Measurements from ENCODE around the gene PKMYT1.

The PKMYT1 gene

GRCh38 chr16:2971985-2972784 is 8.1 kb downstream of the PKMYT1 start:
- DNase-seq = peak in 1 of 3 experiments; percentile 34

GRCh38 chr16:2971134-2971984 is 8.9 kb downstream of the PKMYT1 start:
- no peak for DNase-seq

- peak in 1 of 3 experiments; percentile 38 for DNase-seq
Observed at GRCh38 chr16:2970563-2970962, 9.7 kb downstream of the PKMYT1 start.

- DNase-seq = peak; percentile 60 to 73 (median 61)
Observed at GRCh38 chr16:2969545-2970521, 10.4 kb downstream of the PKMYT1 start.

GRCh38 chr16:2968738-2969544 is 11.3 kb downstream of the PKMYT1 start, which contains the start of gene PAQR4:
TSS of gene PAQR4 (plus strand) at chr16:2969348. CDS start at chr16:2969675, 327 bp downstream.
- DNase-seq = peak; percentile 91 to 99 (median 93)

- no peak for DNase-seq
Observed at GRCh38 chr16:2968368-2968737, 11.9 kb downstream of the PKMYT1 start.

GRCh38 chr16:2967721-2968161 is 12.5 kb downstream of the PKMYT1 start:
- DNase-seq = no peak

GRCh38 chr16:2967211-2967631 is 13.0 kb downstream of the PKMYT1 start:
- DNase-seq = no peak

GRCh38 chr16:2966808-2967191 is 13.4 kb downstream of the PKMYT1 start:
- DNase-seq = no peak

- no peak for DNase-seq
Observed at GRCh38 chr16:2966043-2966807, 14.0 kb downstream of the PKMYT1 start.

GRCh38 chr16:2964475-2965336 is 15.5 kb downstream of the PKMYT1 start:
- peak; percentile 74 to 80 (median 75) for DNase-seq

- peak; percentile 61 to 72 (median 68) for DNase-seq
Observed at GRCh38 chr16:2963723-2964474, 16.3 kb downstream of the PKMYT1 start, which contains the start of gene KREMEN2. TSS of gene KREMEN2 (plus strand) at chr16:2964275. CDS start at chr16:2964521, 246 bp downstream.

GRCh38 chr16:2963074-2963722 is 17.0 kb downstream of the PKMYT1 start:
- DNase-seq = peak in 2 of 3 experiments; percentile 32 to 39

- DNase-seq = peak in 1 of 3 experiments; percentile 27
Observed at GRCh38 chr16:2962334-2963073, 17.7 kb downstream of the PKMYT1 start.

- DNase-seq = no peak
Observed at GRCh38 chr16:2960183-2961010, 19.8 kb downstream of the PKMYT1 start.

GRCh38 chr16:2959206-2959605 is 21.0 kb downstream of the PKMYT1 start:
- DNase-seq = peak in 1 of 3 experiments; percentile 5

- no peak for DNase-seq
Observed at GRCh38 chr16:2956579-2956956, 23.7 kb downstream of the PKMYT1 start.

All from NCI-H1417 (cell line).